Gastroesophageal sphincter (tissue), 3 donors: ENCODE measurements around the gene BRD1.

Experiments used
- EP300 ChIP-seq: sonication (generic); formaldehyde crosslinking; IDR thresholded peaks from one replicate; pipeline ENCODE4 v1.6.1; 2017; ENCODE audit warnings: antibody characterized with exemption, mild to moderate bottlenecking
- POLR2A ChIP-seq, 2 donors: fragments of 450-650 bp; IDR thresholded peaks; one replicate each; pipeline ENCODE4 v1.6.1; 2017; ENCODE audit warnings: antibody characterized with exemption in 2 of 2, mild to moderate bottlenecking in 2 of 2, moderate library complexity in 1 of 2
- TF ChIP-seq, protein P1 (sequence below), 4 experiments: fragments of 200-600 bp in 2 of 4; fragments of 450-650 bp in 2 of 4; sonication (generic) in 1 of 4; IDR thresholded peaks; one replicate each; pipeline ENCODE4 v1.5.1; 2017 to 2019; ENCODE audit warnings: antibody characterized with exemption in 4 of 4, mild to moderate bottlenecking in 2 of 4, moderate library complexity in 2 of 4

GRCh38 chr22:49797706-49798105, 30.0 kb downstream of the BRD1 start:
- TF ChIP-seq POLR2A (IDR thresholded peaks at IDR 0.05) (no peak), EP300 (no peak)
- TF ChIP-seq, protein P1, sequence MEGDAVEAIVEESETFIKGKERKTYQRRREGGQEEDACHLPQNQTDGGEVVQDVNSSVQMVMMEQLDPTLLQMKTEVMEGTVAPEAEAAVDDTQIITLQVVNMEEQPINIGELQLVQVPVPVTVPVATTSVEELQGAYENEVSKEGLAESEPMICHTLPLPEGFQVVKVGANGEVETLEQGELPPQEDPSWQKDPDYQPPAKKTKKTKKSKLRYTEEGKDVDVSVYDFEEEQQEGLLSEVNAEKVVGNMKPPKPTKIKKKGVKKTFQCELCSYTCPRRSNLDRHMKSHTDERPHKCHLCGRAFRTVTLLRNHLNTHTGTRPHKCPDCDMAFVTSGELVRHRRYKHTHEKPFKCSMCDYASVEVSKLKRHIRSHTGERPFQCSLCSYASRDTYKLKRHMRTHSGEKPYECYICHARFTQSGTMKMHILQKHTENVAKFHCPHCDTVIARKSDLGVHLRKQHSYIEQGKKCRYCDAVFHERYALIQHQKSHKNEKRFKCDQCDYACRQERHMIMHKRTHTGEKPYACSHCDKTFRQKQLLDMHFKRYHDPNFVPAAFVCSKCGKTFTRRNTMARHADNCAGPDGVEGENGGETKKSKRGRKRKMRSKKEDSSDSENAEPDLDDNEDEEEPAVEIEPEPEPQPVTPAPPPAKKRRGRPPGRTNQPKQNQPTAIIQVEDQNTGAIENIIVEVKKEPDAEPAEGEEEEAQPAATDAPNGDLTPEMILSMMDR (IDR thresholded peaks at IDR 0.05) = no peak
